Thoracic aorta (tissue), 2 donors: ENCODE measurements around the gene SKIL. TPM values are rescaled to one million over a fixed set of nuclear protein-coding genes. Genes with fewer than 3 reads are reported as not detected.

Experiments used
- ATAC-seq: fragments of 150-250 bp; one replicate; pipeline ENCODE4 v1.8.0; 2017; ENCODE audit warnings: low read depth; ENCODE audit not compliant: insufficient number of reproducible peaks, low FRiP score
- DNase-seq: peaks from one replicate; pipeline ENCODE4 v3.0.0-alpha.2; 2020; ENCODE audit warnings: low spot score
- H3K27ac ChIP-seq, 2 donors: fragments of 200-600 bp; sonication (generic); 1 replicate in 1 of 2; 2 replicates in 1 of 2; pipeline ENCODE4 v1.5.1; 2016; ENCODE audit warnings: mild to moderate bottlenecking in 2 of 2, moderate library complexity in 2 of 2
- H3K27me3 ChIP-seq: fragments of 200-600 bp; sonication (generic); replicated peaks from 2 replicates; pipeline ENCODE4 v1.6.0; 2016; ENCODE audit warnings: mild to moderate bottlenecking; ENCODE audit not compliant: insufficient read depth
- H3K36me3 ChIP-seq: fragments of 200-600 bp; sonication (generic); one replicate; pipeline ENCODE4 v1.5.1; 2016
- H3K4me1 ChIP-seq, 2 donors: fragments of 200-600 bp; sonication (generic); 1 replicate in 1 of 2; 2 replicates in 1 of 2; pipeline versions ENCODE4 v1.5.1 to v1.6.0; 2016; ENCODE audit warnings: low read depth in 2 of 2, mild to moderate bottlenecking in 1 of 2; ENCODE audit not compliant: control insufficient read depth in 1 of 2
- H3K4me3 ChIP-seq: fragments of 200-600 bp; sonication (generic); 2 replicates; pipeline ENCODE4 v1.5.1; 2016; ENCODE audit warnings: mild to moderate bottlenecking
- H3K9me3 ChIP-seq: fragments of 200-600 bp; sonication (generic); 2 replicates; pipeline ENCODE4 v1.5.1; 2016
- CTCF ChIP-seq: fragments of 200-600 bp; sonication (generic); IDR thresholded peaks from one replicate; pipeline ENCODE4 v1.5.1; 2019; ENCODE audit warnings: antibody characterized with exemption
- total RNA-seq, 2 donors: library from RNA; depleted of rRNA; stranded (reverse); fragments of >200 nt; gene quantifications; one replicate each; pipeline versions ENCODE4 v1.1.0 to v1.2.3, GENCODE V29; 2016

Gene SKIL
- total RNA-seq, 2 donors from 2014 or later, result 60.1 to 104 TPM

- Histone ChIP-seq H3K27me3 (no peaks in the 10 kb centered on the region), H3K27ac (no peak overlapping the region), H3K9me3 (no peaks in the 10 kb centered on the region), H3K4me3 (no peak overlapping the region), H3K36me3 (no peaks in the 10 kb centered on the region), H3K4me1 (no peaks in the 10 kb centered on the region)
- no peak for ATAC-seq
- DNase-seq, result no peak
- TF ChIP-seq CTCF, result no peak
These were observed 73.5 kb downstream of the SKIL start for GRCh38 chr3:170431054-170431453.

- ATAC-seq, result no peak
- Histone ChIP-seq H3K27me3 (no peaks in the 10 kb centered on the region), H3K4me1 (no peaks in the 10 kb centered on the region), H3K9me3 (no peaks in the 10 kb centered on the region), H3K27ac (no peak overlapping the region), H3K36me3 (no peaks in the 10 kb centered on the region), H3K4me3 (no peak overlapping the region)
- DNase-seq, result no peak
- TF ChIP-seq CTCF, result no peak
These were observed 74.9 kb downstream of the SKIL start for GRCh38 chr3:170432416-170432815.

- Histone ChIP-seq H3K9me3 (no peaks in the 10 kb centered on the region), H3K4me3 (no peak overlapping the region), H3K36me3 (no peaks in the 10 kb centered on the region), H3K27me3 (no peaks in the 10 kb centered on the region), H3K27ac (no peak overlapping the region), H3K4me1 (no peaks in the 10 kb centered on the region)
- no peak for TF ChIP-seq CTCF
- ATAC-seq (no peak), DNase-seq (no peak)
These were observed 79.2 kb downstream of the SKIL start for GRCh38 chr3:170436697-170437096.

GRCh38 chr3:170437176-170437575, 79.7 kb downstream of the SKIL start:
- Histone ChIP-seq H3K4me1 (no peaks in the 10 kb centered on the region), H3K27ac (no peak overlapping the region), H3K9me3 (no peaks in the 10 kb centered on the region), H3K4me3 (no peak overlapping the region), H3K27me3 (no peaks in the 10 kb centered on the region), H3K36me3 (no peaks in the 10 kb centered on the region)
- DNase-seq (no peak), ATAC-seq (no peak)
- TF ChIP-seq CTCF, result no peak

- TF ChIP-seq CTCF, result no peak
- no peaks in the 10 kb centered on the region for H3K9me3 ChIP-seq
- no peaks in the 10 kb centered on the region for H3K4me1 ChIP-seq
- ATAC-seq (no peak), DNase-seq (no peak)
- H3K36me3 ChIP-seq, result no peaks in the 10 kb centered on the region
- no peak overlapping the region for H3K27ac ChIP-seq
- H3K4me3 ChIP-seq, result no peak overlapping the region
- H3K27me3 ChIP-seq, result no peaks in the 10 kb centered on the region
These were observed 80.3 kb downstream of the SKIL start for GRCh38 chr3:170437696-170438407.
